Adipocyte (in vitro differentiated cells): ENCODE data around the gene KRT6C.

Experiments used
- DNase-seq: peaks from one replicate; pipeline ENCODE4 v3.0.0-alpha.2; 2015; ENCODE audit warnings: low read depth
- H3K27me3 ChIP-seq: replicated peaks from 2 replicates; pipeline ENCODE4 v1.7.0; 2013; ENCODE audit warnings: mild to moderate bottlenecking, low read length, moderate library complexity; ENCODE audit not compliant: control insufficient read depth, insufficient read depth
- H3K36me3 ChIP-seq: 2 replicates; pipeline ENCODE4 v1.7.0; 2013; ENCODE audit warnings: low read length, mild to moderate bottlenecking, moderate library complexity; ENCODE audit not compliant: control insufficient read depth, insufficient read depth, severe bottlenecking
- H3K4me1 ChIP-seq: 2 replicates; pipeline ENCODE4 v1.7.0; 2013; ENCODE audit warnings: mild to moderate bottlenecking, low read length, moderate library complexity; ENCODE audit not compliant: control insufficient read depth, insufficient read depth
- H3K4me3 ChIP-seq: 2 replicates; pipeline ENCODE4 v1.7.0; 2013; ENCODE audit warnings: mild to moderate bottlenecking, low read length, moderate library complexity
- H3K9ac ChIP-seq: 2 replicates; pipeline ENCODE4 v1.7.0; 2013; ENCODE audit warnings: mild to moderate bottlenecking, low read length, moderate library complexity
- H3K9me3 ChIP-seq: 2 replicates; pipeline ENCODE4 v1.7.0; 2013; ENCODE audit warnings: mild to moderate bottlenecking, low read length, moderate library complexity; ENCODE audit not compliant: control insufficient read depth

The KRT6C gene

GRCh38 chr12:52473768-52474167, at the start of gene KRT6C:
Gene KRT6C, minus strand, starts transcription at chr12:52473805. Its CDS starts 68 bp downstream, at chr12:52473737.
- H3K4me3 ChIP-seq: no peak within 1 kb of the TSS
- peaks cover 16% of the 10 kb centered on the region for H3K27me3 ChIP-seq
- peaks cover 24% of the 10 kb centered on the region for H3K9me3 ChIP-seq
- no peak within 1 kb of the TSS for H3K9ac ChIP-seq
- H3K4me1 ChIP-seq: no peaks in the 10 kb centered on the region
- no peak for DNase-seq
- no peaks in the 10 kb centered on the region for H3K36me3 ChIP-seq

DNA sequence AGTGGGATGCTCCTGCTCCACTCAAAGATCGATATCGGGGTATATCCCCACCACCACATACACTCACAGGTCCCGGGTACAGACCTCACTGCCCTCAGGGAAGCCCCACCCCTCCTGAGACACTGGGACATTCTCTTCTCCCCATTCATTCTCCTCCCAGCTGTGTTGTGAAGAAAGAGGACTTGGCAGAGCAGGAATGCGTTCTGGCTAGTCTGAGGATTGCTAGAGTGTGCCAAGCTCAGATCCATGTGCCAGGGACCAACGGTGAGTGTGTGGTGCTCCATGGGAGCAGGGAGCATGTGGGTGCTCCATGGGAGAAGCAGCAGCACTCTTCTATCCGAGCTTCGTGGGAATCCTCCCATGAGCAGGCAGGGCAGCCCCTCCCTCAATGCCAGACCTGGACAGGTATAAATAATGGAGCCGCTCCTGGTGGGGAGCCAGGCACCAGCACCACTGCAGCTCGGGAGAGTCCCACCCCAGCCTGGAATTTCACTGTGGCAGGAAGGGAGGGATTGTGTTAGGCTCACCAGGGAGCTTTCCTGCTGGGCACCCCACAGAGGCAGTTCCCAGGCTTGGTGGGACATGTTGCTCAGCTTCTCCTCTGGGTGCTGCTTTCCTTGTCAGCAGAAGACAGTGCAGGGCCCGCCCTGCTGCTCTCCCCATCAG, 48.9 kb upstream of the KRT6C start:
- Histone ChIP-seq H3K4me1 (peaks cover 25% of the 10 kb centered on the region), H3K9ac (no peak overlapping the region), H3K9me3 (no peaks in the 10 kb centered on the region), H3K27me3 (peaks cover 49% of the 10 kb centered on the region), H3K4me3 (no peak overlapping the region), H3K36me3 (no peaks in the 10 kb centered on the region)
- peak; percentile 12 for DNase-seq

GRCh38 chr12:52521568-52522266, 48.1 kb upstream of the KRT6C start:
- Histone ChIP-seq H3K9me3 (no peaks in the 10 kb centered on the region), H3K9ac (no peak overlapping the region), H3K4me3 (no peak overlapping the region), H3K36me3 (no peaks in the 10 kb centered on the region), H3K27me3 (peaks cover 46% of the 10 kb centered on the region), H3K4me1 (peaks cover 28% of the 10 kb centered on the region)
- no peak for DNase-seq

GRCh38 chr12:52521175-52521567, 47.6 kb upstream of the KRT6C start:
- DNase-seq: no peak
- H3K9me3 ChIP-seq: no peaks in the 10 kb centered on the region
- no peak overlapping the region for H3K9ac ChIP-seq
- no peak overlapping the region for H3K4me3 ChIP-seq
- H3K27me3 ChIP-seq: peaks cover 44% of the 10 kb centered on the region
- peaks cover 34% of the 10 kb centered on the region for H3K4me1 ChIP-seq
- no peaks in the 10 kb centered on the region for H3K36me3 ChIP-seq

GRCh38 chr12:52519826-52520662, 46.4 kb upstream of the KRT6C start, which contains the start of gene KRT5:
Gene KRT5, minus strand, starts transcription at chr12:52520394. Its CDS starts 98 bp downstream, at chr12:52520296.
- Histone ChIP-seq H3K4me3 (no peak within 1 kb of the TSS), H3K36me3 (no peaks in the 10 kb centered on the region), H3K9me3 (no peaks in the 10 kb centered on the region), H3K27me3 (peaks cover 37% of the 10 kb centered on the region), H3K9ac (no peak within 1 kb of the TSS), H3K4me1 (peaks cover 45% of the 10 kb centered on the region)
- no peak for DNase-seq

DNA sequence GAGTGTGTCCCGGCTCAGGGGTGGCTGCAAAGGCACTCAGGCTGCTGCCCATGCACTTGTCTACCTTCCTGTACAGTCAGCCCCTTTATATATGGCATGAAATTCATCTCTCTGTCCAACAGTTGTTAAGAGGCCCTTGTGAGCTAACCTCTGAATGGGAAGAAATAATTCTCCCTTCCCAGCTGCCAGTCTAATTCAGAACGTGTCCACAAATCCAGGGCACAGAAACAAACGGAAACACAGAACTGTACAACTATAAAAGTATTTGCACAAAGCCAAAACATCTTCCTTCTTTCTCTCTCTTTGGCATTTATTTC, 45.7 kb upstream of the KRT6C start:
- no peak overlapping the region for H3K9ac ChIP-seq
- H3K27me3 ChIP-seq: peaks cover 35% of the 10 kb centered on the region
- DNase-seq: no peak

DNA sequence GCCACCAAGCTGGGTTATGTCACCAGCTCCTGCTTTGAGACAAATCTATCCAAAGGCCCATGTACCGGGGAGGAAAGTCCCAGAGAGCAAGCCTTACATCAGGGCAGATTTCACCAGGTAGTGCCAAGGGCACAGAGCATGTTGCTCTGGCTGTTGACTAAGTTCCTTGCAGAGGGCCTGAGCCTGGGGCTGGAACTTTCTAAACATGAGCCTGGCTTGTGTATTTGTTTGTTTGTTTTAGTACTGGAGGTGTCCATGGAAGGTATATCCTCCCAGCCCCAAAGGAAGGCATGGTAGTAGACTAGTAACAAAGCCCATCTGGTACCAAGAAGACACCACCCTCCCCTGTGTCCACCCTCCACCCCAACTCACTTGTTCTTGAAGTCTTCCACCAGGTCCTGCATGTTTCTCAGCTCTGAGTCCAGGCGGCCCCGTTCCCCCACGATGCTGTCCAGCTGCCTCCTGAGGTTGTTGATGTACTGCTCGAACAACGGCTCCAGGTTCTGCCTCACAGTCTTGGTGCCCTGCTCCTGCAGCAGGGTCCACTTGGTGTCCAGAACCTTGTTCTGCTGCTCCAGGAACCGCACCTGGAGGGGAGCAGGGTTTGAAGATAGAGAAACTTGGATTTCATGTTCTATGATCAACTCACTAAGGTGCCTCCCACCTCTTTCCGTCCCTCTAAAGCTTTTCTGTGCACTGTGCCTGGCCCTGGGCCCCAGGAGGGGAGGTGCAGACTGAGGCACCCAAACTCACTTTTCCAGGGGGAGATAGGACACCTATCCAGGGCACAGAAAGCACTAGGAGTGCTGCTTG, 45.2 kb upstream of the KRT6C start:
- no peak for DNase-seq

More for the DNA sequence above, 45.7 kb upstream of the KRT6C start:
- H3K36me3 ChIP-seq: no peaks in the 10 kb centered on the region
- H3K4me1 ChIP-seq: peaks cover 47% of the 10 kb centered on the region
- H3K9me3 ChIP-seq: no peaks in the 10 kb centered on the region
- no peak overlapping the region for H3K4me3 ChIP-seq

DNA sequence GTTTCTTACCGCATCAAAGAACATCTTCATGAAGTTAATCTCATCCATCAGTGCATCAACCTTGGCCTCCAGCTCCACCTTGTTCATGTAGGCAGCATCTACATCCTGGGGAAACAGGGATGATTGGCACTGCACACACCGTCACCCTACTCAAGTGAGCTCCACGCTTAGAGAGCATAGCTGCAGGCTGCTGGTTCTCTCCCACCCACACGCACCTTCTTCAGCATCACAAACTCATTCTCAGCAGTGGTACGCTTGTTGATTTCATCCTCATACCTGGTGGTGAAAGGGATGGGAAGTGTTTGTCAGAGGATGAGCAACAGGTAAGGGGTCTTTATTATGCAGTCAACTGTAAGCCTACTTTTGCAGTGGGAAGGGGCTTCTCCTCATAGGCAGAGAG, 44.3 kb upstream of the KRT6C start:
- Histone ChIP-seq H3K4me1 (peaks cover 50% of the 10 kb centered on the region), H3K9ac (no peak overlapping the region), H3K4me3 (no peak overlapping the region), H3K36me3 (no peaks in the 10 kb centered on the region), H3K27me3 (peaks cover 36% of the 10 kb centered on the region), H3K9me3 (no peaks in the 10 kb centered on the region)
- DNase-seq: no peak

More for the DNA sequence above, 45.2 kb upstream of the KRT6C start:
- H3K27me3 ChIP-seq: peaks cover 35% of the 10 kb centered on the region
- no peaks in the 10 kb centered on the region for H3K9me3 ChIP-seq
- H3K4me3 ChIP-seq: no peak overlapping the region
- peaks cover 48% of the 10 kb centered on the region for H3K4me1 ChIP-seq
- H3K36me3 ChIP-seq: no peaks in the 10 kb centered on the region
- H3K9ac ChIP-seq: no peak overlapping the region

DNA sequence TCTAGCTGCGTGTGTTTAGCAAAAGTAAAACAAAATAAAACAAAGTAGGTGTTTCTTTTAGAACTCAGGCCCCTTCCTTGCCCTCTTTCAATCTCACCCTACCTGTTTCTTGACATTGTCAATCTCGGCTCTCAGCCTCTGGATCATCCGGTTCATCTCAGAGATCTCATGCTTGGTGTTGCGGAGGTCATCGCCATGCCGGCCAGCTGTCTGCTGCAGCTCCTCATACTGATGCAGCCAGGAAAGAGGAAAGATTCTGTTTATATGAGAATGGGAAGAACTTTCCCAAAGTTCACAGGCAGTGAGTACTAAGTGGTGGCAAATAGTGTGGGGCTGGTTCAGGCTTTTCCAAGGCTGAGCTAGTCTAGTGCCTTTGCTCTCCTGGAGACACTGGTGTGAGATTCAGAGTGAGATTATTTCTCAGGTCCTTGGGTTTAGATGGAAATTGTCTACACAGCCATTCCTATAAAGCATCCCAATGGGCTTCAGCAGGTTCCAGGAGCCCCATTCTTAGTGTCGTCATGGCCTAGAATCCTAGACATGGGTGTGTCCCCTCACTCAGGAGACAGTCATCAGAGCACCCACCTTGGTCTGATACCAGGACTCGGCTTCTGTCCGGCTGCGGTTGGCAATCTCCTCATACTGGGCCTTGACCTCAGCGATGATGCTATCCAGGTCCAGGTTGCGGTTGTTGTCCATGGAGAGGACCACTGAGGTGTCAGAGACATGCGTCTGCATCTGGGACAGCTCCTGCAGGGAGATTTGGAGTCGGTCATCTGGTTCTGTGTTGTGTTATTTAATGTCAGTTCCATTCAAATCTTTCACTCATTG, 43.6 kb upstream of the KRT6C start:
- DNase-seq: no peak

More for the DNA sequence above, 43.6 kb upstream of the KRT6C start:
- peaks cover 43% of the 10 kb centered on the region for H3K4me1 ChIP-seq
- no peak overlapping the region for H3K9ac ChIP-seq
- no peak overlapping the region for H3K4me3 ChIP-seq
- no peaks in the 10 kb centered on the region for H3K36me3 ChIP-seq
- H3K27me3 ChIP-seq: peaks cover 36% of the 10 kb centered on the region
- H3K9me3 ChIP-seq: no peaks in the 10 kb centered on the region
